NCI-H2227 (cell line): ENCODE measurements around the gene TGFA.
A peak's percentile ranks its signal among the peaks of the same experiment; 100 is the strongest.

Experiments
- DNase-seq: peaks from one replicate; lab custom pipeline; 2025; ENCODE audit not compliant: unreplicated experiment; lab: John Stamatoyannopoulos, UW

Gene TGFA

GRCh38 chr2:70553584-70554337 is at the start of gene TGFA:
TSS of gene TGFA (minus strand) at chr2:70553826. CDS start at chr2:70553767, 59 bp downstream.
- peak; percentile 82 for DNase-seq

GRCh38 chr2:70603066-70603465 is 49.4 kb upstream of the TGFA start:
- no peak for DNase-seq

GRCh38 chr2:70598197-70598596 is 44.6 kb upstream of the TGFA start:
- DNase-seq, result no peak

GRCh38 chr2:70596739-70597138 is 43.1 kb upstream of the TGFA start:
- DNase-seq, result peak; percentile 39

- no peak for DNase-seq
These were observed 42.7 kb upstream of the TGFA start for GRCh38 chr2:70596293-70596692.

GRCh38 chr2:70583091-70583490 is 29.5 kb upstream of the TGFA start:
- DNase-seq, result no peak

GRCh38 chr2:70580352-70580751 is 26.7 kb upstream of the TGFA start:
- DNase-seq, result no peak

- no peak for DNase-seq
These were observed 21.0 kb upstream of the TGFA start for GRCh38 chr2:70574618-70575017.

GRCh38 chr2:70574109-70574508 is 20.5 kb upstream of the TGFA start:
- no peak for DNase-seq

- DNase-seq, result no peak
These were observed 16.5 kb upstream of the TGFA start for GRCh38 chr2:70570041-70570661.

GRCh38 chr2:70569559-70569958 is 15.9 kb upstream of the TGFA start:
- DNase-seq, result no peak

- no peak for DNase-seq
These were observed 13.3 kb upstream of the TGFA start for GRCh38 chr2:70566906-70567305.

GRCh38 chr2:70566464-70566863 is 12.8 kb upstream of the TGFA start:
- no peak for DNase-seq

GRCh38 chr2:70565039-70565731 is 11.6 kb upstream of the TGFA start:
- DNase-seq, result no peak

GRCh38 chr2:70561893-70562292 is 8.3 kb upstream of the TGFA start:
- no peak for DNase-seq

GRCh38 chr2:70560442-70560841 is 6.8 kb upstream of the TGFA start:
- DNase-seq, result no peak

- no peak for DNase-seq
These were observed 6.4 kb upstream of the TGFA start for GRCh38 chr2:70560040-70560439.

- no peak for DNase-seq
These were observed 4.7 kb upstream of the TGFA start for GRCh38 chr2:70558195-70558808.

GRCh38 chr2:70557171-70557838 is 3.7 kb upstream of the TGFA start:
- peak; percentile 76 for DNase-seq

GRCh38 chr2:70556608-70557007 is 3.0 kb upstream of the TGFA start:
- no peak for DNase-seq

GRCh38 chr2:70554338-70554892 is 789 bp upstream of the TGFA start:
- DNase-seq, result no peak
